HG03457 (cell line): ENCODE results near the gene PTPRA.
"Not testable (repeated sequence)": the region's sequence is repeated elsewhere in the genome, so short reads cannot be mapped to it uniquely, and the experiment has no call there.

Experiments
- ATAC-seq: cut with Tn5 transposase; IDR thresholded peaks from one replicate; pipeline ENCODE4 v1.9.1; 2021; ENCODE audit warnings: moderate number of reproducible peaks; ENCODE audit not compliant: unreplicated experiment

PTPRA gene

DNA sequence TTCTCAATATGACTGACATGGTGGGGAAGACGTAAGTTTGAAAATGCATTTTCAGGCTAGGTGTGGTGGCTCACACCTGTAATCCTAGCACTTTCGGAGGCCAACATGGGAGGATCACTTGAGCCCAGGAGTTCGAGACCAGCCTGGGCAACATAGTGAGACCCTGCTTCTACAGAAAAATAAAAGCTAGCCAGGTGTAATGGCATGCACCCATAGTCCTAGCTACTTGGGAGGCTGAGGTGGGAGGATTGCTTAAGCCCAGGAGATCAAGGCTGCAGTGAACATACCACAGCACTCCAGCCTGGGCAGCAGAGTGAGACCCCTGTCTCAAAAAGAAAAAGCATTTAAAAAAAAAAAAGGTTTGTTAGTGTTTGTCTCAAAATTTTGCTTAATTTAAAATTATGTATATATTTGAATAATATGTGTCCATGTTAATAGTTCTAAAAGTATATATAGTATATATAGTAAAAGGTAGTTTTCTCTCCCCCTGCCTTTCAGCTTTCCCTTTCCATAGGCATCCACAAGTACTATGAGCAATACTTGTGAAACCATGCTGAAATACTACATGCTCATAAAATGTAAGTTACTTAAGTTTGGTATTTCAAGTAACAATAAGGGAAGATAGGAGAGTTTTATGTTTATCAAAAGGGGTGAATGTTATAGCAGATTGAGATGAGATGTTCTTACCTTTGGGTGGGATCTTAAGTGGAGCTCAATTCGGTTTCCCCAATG, 15.1 kb downstream of the PTPRA start:
- no peak for ATAC-seq

DNA sequence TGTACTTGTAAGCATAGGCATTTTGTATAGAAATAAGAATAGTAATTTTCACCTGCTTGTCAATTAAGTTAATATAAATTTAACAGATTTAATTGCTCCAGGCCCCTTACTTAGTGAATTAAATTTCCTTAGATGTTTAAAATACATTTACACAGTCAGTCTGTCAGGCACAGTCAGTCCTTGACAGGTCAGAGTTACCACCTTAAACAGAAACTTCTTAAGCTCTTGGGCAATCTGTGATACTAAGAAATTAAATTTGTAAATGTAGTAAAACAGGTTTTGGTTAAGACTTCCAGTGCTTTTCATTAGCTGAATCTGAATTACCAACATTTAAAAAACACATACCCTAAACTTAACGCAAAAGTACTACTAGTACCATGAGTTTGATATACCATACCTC, 15.9 kb downstream of the PTPRA start:
- no peak for ATAC-seq

DNA sequence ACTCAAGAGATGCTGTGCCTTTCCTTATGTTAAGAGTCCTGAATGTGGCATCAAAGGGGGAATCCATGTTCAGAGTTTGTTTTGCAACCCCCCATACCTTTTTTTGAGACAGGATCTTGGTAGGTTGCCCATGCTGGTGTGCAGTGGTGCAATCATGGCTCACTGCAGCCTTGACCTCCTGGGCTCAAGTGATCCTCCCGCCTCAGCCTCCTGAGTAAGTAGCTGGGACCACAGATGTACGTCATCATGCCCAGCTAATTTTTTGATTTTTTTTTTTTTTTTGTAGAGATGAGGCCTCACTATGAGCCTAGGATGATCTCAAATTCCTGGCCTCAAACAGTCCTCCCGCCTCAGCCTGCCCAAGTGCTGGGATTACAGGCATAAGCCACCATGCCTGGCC, 16.5 kb downstream of the PTPRA start:
- no peak for ATAC-seq

DNA sequence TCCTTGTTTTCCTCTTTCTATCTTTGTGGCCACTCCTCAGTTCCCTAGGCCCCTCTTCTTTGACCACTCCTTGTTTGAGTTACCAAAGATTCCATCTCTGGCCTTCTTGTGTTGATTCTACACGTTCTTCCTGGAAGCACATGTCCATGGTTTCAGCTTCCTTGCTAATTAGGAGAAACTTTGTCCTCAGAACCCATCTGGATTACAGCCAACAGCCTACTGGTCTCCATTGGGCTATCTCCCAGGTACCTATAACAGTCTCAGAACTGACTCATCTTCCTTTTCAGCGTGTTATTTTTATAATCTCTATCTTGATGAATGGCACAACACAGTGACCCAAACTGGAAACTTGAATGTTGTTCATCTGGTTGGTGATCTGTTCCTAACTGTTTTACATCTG, 17.5 kb downstream of the PTPRA start:
- no peak for ATAC-seq

DNA sequence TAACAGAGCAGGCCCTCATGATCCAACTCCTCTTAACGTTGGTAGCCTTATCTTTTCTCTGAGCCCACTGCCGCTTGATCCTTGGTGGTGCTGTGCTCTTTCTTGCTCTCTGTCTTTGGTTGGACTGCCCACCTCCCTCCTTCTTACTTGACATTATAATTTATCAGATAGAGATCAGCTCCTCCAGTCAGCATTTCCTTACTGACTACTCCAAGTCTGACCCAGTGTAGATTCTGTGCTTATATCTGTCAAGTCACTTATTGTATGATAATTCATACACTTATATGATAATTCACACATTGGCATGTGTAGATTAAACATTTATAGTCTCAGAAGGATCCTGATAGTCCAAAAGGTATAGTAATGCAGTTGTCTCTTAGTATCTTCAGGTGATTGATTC, 18.1 kb downstream of the PTPRA start:
- no peak for ATAC-seq

DNA sequence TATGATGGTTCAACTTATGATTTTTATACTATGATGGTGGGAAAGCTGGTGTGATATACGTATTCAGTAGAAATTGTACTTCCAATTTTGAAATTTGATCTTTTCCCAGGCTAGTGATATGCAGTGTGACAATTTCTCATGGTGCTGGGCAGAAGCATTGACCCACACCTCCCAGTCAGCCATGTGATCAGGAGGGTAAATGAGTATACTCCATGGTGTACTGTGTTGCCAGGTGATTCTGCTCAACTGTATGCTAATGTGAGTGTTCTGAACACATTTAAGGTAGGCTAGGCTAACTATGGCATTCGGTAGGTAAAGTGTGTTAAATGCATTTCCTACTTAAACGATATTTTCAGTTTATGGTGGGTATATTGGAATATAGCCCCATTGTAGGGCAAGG, 19.1 kb downstream of the PTPRA start:
- ATAC-seq: no peak

DNA sequence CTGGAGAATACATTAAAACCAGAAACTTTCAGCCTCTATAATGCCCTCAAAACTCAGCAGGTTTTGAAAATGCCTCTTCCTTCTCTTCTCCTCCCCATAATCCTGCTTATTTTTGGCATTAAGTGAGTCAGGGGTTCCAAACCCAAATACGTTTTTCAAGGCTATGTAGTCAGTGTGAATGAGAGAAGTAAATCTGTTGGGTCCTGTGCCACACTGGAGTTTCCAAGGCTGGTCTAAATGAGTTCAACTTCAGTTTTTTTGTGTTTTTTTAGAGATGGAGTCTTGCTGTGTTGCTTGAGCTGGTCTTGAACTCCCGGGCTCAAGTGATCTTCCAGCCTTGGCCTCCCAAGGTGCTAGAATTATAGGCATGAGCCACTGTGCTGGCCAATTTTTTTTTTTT, 20.9 kb downstream of the PTPRA start:
- no peak for ATAC-seq

DNA sequence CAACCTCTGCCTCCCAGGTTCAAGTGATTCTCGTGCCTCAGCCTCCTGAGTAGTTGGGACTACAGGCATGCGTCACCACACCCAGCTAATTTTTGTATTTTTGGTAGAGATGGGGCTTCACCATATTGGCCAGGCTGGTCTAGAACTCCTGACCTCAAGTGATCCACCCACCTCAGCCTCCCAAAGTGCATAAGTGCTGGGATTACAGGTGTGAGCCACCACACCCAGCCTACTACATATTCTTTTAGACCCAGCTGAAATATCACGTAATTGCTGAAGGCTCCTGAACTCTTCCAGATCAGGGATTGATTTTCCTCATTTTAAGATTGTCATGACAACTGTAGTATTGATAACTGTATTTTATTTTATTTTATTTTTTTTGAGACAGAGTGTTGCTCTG, 21.9 kb downstream of the PTPRA start:
- not testable (repeated sequence) for ATAC-seq

DNA sequence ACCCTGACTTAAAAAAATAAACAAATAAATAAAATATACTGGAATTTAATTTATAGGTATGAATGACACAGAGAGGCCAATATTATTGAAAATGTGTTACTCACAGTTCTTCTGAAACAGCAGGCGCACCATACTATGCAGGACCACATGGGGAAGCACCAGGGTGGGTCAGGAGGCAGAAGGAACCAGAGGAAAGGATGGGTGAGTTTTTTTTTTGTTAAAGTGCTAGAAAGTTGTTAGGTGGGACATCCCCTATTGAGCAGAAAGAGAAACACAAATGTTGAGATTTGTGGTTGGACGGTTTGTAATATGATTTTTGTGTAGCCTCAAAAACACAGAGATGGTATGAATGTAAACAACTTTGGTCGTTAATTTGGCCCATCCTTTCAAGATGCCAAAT, 26.0 kb downstream of the PTPRA start:
- ATAC-seq: no peak

DNA sequence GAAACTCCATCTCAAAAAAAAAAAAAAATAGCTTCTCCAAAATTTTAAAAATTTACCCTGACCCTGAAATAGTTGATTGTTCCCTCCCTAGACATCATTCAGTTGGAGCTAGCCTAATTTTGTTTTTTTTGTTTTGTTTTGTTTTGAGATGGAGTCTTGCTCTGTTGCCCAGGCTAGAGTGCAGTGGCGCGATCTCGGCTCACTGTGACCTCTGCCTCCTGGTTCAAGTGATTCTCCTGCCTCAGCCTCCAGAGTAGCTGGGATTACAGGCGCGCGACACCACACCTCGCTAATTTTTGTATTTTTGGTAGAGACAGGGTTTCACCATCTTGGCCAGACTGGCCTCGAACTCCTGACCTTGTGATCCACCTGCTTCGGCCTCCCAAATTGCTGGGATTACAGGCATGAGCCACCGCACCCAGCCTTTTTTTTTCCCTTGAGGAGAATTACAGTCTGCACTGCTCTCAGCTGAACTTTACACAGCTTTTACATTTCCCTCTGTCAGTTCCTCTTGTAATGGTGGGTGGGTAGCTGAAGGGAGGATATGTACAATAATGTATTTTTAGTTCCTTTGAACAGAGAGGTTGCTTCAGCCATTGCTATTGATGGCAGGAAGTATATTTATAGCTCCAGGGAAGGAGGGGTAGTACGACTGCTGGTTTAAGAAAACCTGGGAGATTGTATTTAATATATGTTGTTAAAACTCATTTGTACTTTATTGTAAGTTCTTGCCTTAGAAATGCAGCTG, 27.7 kb downstream of the PTPRA start:
- ATAC-seq: no peak

DNA sequence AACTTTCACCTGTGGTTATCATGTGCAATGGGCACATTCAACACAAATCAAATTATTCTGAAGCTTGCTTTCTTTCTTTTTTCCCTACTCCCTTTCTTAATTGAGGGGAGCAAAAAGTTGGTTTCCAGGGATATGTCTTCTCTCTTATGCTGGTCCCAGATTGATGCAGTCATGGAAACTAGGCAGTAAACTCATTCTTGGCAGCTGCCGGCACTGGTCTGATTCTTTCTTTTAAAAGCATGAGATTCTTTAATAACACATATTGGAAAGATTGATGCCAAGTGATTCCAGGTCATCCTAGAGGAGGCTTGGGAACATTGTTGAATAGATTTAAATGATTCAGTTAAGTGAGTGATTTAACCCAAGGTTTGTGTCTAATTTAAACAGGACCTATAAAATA, 29.0 kb downstream of the PTPRA start:
- no peak for ATAC-seq

DNA sequence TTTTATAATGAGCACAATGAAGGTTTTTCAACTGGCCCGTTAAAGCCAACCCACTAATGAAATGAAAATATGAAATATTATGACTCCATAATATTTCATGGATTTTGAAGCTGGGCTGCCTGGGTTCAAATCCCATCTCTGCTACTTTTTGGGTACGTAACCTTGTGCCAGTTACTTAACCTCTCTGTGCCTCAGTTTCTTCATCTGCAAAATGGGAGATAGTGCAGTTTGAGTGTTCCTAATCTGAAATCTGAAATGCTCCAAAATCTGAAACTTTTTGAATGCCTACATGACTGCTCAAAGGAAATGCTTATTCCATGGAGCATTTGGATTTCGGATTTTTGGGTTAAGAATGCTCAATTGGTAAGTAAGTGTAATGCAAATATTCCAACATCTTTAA, 29.5 kb downstream of the PTPRA start:
- no peak for ATAC-seq

DNA sequence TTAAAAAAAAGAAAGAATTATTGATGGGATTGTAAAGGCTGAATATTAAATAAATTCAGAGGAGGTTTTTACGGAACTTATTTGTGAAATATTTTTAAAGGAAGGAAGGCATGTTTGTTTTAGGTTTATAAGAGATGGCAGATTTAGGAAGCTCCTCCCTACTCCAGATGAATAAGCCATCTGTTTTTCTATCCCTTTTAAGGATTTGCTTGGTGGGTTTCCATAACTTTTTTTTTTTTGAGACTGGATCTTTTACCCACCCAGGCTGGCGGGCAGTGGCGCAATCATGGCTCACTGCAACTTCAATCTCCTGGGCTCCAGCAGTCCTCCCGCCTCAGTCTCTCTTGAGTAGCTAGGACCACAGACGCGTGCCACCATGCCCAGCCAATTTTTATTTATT, 30.4 kb downstream of the PTPRA start:
- ATAC-seq: no peak

DNA sequence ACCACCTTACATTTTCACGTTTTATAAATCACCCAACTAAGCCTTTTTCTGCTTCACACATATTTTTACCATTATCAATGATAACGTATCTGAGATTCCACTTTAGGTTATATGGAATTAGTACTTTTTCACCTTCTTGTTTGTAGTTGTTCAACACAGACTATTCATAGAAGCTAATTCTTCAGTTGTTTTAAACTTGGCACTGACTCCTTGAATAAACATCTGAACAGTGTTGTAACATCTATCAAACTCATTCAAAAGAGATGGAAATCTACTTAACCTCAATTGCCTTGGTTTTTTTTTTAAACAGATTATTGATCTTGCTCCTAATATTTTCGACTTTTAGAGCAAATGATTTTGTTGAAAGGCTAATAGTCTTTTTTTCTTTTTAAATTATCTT, 34.2 kb downstream of the PTPRA start:
- ATAC-seq: no peak

DNA sequence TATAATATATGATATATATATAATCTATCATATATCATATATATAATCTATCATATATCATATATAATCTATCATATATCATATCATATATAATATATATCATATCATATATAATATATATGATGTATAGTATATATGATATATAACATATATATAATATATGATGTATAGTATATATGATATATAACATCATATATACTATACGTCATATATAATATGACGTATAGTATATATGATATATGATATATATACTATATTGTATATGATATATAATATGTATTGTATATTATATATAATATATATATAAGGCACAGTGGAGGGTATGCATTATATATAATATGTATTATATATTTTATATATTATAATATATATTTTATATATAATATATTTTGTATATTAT, 36.7 kb downstream of the PTPRA start:
- no peak for ATAC-seq

DNA sequence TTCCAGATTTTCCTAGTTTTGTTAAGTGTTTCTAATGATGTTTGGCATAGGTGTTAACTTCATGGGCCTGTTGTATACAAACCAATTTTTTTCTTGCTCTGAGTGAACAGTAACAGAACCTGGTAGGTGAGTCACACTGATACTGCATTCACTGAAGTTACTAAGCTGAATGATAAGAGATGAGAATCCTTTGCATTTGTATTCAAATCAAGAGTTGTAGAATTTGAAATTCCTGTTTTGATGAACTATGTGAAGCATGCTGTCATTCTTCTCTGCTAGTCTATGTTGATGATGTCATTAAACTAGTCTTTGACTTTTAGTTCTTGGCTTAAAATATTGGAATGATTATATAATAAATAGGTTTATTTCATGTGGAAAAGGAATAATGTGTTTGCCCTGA, 37.9 kb downstream of the PTPRA start:
- no peak for ATAC-seq

DNA sequence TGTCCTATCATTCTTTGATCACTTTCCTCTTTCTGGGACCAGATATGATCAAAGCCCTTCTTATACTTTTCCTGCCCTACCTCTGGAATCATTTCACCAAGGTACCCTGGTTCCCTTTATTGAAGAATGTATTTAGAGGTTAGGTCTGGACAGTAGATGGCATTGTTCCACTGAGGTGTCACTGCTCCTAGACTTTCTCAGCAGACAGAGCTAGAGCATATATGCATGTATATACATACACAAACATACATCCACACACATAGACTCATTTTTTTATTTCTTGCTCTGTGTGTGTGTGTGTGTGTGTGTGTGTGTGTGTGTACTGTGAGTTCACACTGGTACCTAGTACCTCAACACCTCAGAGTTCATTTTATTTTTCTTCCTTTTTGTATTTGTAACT, 40.9 kb downstream of the PTPRA start:
- no peak for ATAC-seq

DNA sequence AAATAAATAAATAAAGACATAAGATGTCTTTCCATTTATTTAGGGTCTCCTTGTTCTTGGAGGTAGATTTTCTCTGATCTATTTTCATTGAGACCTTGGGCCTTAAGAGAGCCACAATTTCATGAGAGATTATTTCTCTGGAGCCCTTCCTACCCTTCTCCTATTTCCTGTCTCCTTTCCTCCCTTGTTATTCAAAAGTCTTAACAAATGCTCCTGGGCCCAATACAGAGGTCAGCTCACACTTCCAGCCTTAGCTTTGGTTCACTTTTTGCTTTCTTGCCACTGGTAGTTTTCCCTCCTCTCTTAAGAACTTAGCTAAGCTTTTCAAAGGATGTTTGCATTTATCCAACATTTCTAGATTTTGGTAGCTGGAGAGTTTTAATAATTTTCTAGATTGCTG, 44.0 kb downstream of the PTPRA start:
- no peak for ATAC-seq

DNA sequence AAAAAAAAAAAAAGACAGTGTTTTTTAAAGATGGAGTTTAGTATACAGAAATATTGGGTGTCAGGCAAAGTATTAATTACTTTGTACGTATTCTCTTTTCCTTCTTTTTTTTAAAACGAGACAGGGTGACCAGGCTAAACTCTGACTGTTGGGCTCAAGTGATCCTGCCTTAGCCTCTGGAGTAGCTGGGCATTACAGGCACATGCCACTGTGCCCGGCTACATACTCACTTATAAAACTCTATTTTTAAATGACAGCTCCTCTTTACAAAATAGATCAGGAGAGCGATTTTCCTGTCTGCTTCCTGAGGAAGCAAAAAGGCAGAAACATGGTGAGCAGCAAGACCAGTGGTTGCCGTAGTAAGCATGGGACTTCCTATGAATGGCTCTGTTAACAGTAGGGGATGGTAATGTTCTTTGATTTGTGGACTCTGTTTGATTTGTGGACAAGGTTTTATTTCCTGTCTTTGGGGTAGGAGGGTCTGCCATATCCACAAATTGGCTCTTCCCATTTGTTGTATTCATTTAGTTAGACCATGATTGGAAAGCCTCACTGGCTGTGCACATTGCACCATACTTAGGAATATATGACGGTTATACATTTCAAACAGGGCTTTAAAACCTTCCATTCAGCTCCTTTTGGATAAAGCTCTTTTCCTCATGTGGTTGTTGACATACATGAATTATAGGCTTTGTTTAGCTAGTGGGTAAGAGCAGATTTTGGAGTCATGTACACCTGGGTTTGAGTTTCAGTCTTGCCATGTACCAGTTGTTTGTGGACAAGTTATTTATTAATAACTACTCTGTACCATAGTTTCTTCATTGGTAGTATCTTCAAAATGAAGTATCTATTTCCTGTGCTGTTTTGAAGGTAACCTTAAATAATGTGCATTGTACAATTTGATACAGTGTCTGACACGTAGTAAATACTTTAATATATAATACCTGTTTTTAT, 45.1 kb downstream of the PTPRA start:
- no peak for ATAC-seq

DNA sequence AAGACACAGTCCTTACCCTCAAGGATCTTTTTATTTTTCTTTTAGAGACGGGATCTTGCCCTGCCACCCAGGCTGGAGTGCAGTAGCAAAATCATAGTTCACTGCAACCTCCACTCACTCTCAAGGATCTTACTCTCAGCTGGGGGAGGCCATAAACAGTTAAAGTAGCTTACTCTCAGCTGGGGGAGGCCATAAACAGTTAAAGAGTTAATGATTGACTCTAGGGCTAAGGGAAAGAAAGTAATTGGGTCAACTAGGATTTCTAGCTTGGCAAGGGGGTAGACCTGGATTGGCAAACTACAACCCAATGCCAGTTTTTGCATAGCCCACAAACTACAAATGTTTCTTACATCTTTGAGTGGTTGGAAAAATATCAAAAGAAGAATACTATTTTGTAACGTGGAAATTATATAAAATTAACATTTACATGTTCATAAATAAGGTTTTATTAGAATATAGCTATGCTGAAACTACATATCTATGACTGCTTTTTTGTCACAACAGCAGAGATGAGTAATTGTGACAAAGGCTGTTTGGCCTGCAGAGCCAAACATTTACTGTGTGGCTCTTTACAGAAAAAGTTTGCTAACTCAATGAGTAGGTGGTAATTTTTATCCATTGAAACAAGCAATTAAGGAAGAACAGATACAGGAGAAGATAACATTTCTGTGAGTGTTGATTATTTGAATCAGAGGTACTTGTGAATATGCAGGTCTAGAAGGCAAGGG, 46.4 kb downstream of the PTPRA start:
- no peak for ATAC-seq

DNA sequence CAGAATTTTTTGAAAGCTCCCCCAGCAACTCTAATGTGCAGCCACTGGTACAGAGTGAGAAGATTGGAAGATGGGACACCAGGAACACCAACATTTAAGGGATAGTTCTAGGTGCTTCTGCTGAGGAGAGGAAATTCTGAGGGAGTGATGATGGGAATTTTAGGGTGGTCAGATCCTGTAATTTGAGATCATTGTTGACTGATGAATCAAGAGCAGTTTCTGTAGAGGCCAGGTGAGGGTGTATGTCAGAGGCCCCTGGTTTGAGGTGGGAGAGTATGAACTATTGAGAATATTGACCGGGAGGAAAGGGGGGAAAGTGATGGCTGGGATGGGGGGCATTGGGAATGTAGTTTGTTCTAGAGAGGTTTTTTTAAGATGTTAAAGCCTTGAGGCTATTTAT, 47.2 kb downstream of the PTPRA start:
- no peak for ATAC-seq
